ENCODE data around the gene EREG. TPM values are rescaled to one million over a fixed set of nuclear protein-coding genes. Genes with fewer than 3 reads are reported as not detected.

Gene EREG
- total RNA-seq, 1 experiment from 2014 or later: 498 TPM

Other genes starting within 250 kb of the EREG start
- gene MTHFD2L, start 207.0 kb upstream of the EREG start, total RNA-seq (2021; ENCODE audit: unreplicated experiment): 15.0 TPM
- 1.5 TPM for gene EPGN, start 56.7 kb upstream of the EREG start, total RNA-seq (2021; ENCODE audit: unreplicated experiment)
- gene AREG, start 80.0 kb downstream of the EREG start, total RNA-seq (2021; ENCODE audit: unreplicated experiment): 739 TPM

All from HCT116 (cell line).